TTC549 (cell line): ENCODE measurements around the gene BLOC1S4.

ENCODE experiments used
- FAIRE-seq: peaks from 2 replicates; lab custom pipeline; 2012; peaks lifted over from hg19 to GRCh38; lab: Jason Lieb, UNC

Gene BLOC1S4

GRCh38 chr4:6692379-6692778, 23.6 kb upstream of the BLOC1S4 start:
- FAIRE-seq, result no peak

- FAIRE-seq, result no peak
Measured at GRCh38 chr4:6692806-6693205, 23.2 kb upstream of the BLOC1S4 start.

- FAIRE-seq, result no peak
Measured at GRCh38 chr4:6693231-6694176, 22.5 kb upstream of the BLOC1S4 start, which contains the start of gene S100P. Gene S100P, plus strand, starts transcription at chr4:6693878. Its CDS starts 55 bp downstream, at chr4:6693933.

- FAIRE-seq, result no peak
Measured at GRCh38 chr4:6694177-6694901, 21.6 kb upstream of the BLOC1S4 start.

GRCh38 chr4:6695660-6696610, 20.0 kb upstream of the BLOC1S4 start:
- FAIRE-seq, result no peak

- FAIRE-seq, result no peak
Measured at GRCh38 chr4:6696611-6697010, 19.4 kb upstream of the BLOC1S4 start.

GRCh38 chr4:6697131-6697530, 18.8 kb upstream of the BLOC1S4 start:
- no peak for FAIRE-seq

DNA sequence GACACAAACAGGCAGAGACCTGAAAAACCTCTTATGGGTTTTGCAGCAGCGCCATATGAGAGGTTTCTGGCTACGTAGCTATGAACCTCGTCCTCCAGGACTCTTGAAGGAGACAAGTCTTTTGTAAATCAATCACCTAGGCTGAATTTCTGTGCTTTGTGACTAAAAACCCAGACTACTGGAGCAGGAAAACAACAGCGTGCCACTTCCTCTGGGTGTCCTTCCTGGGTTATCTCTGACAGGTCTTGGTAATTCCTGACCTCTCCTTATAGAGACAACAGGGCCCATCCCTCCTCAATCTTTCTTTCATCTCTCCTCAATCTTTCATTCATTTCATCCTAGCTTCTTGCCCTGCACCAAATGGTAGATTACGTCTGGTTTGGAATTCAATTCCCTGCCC, 16.6 kb upstream of the BLOC1S4 start:
- no peak for FAIRE-seq

- no peak for FAIRE-seq
Measured at GRCh38 chr4:6699903-6700302, 16.1 kb upstream of the BLOC1S4 start.

DNA sequence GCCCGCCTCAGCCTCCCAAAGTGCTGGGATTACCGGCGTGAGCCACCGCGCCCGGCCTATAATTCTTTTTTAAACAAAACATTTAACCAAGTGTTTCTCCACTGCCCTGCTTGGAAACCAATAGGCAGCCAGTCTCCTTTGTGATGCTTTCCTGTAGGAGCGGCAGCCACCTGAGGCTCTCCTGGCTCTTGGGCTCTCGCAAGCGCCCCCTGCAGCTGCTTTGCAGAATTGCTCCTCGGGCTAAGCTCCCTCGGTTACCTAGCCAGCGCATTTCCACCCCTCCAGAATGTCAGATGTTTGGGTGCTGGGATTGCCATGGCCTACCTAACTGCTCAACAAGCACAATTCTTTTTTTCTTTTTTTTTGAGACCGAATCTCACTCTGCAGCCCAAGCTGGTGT, 14.6 kb upstream of the BLOC1S4 start:
- no peak for FAIRE-seq

- FAIRE-seq, result no peak
Measured at GRCh38 chr4:6702761-6703160, 13.2 kb upstream of the BLOC1S4 start.

DNA sequence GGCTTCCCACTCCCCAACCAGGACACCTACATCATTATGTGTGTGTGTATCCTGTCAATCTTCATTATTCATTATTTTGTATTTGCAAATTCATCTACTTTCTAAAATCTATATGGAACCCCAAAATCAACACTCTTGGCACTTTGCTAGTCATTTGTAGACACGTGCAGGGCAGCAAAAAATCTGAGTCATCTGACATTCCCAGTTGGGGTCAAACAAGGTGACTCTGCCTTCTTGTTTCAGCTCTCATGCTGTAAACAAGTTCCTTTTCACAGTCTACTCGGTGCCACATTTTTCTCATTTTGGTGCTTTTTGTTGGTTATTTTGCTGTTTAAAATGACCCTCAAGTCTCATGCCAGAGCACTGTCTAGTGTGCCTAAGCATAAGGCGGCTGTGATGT, 12.2 kb upstream of the BLOC1S4 start:
- no peak for FAIRE-seq

DNA sequence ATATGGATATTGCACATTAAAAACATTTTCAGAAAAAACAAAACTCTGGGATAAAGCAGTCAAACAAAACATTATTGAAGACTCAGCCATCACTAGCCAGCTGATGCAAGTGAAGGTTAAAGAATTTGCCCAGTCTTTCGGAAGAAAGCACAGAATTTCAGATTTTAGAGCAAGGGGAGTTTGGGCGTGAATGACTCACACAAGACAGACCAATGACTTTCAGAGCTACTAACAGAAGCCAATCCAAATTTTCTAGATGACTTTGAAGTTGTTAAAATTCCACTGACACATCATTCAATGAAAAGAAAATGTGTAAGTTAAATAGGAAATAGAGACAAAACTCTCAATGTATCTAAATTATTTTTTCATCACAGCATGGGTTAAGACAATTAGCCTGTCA, 10.3 kb upstream of the BLOC1S4 start:
- no peak for FAIRE-seq

DNA sequence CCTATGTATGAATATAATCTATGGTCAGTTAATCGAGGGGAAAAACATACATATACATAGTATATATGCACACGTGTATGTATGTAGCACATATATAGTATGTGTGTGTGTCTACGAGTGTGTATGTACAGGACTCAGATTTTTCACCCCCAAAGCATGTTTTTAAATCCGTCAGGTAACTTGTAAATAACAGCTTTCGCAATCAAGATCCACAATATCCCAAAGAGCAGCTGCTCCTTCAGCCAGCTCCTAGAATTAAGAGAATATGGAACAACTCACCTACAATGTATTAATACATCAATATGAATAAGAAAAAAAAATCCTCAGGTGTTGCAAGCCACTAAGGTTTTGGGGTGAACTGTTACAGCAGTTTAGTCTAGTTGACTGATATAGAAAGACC, 9.8 kb upstream of the BLOC1S4 start:
- no peak for FAIRE-seq

GRCh38 chr4:6709230-6710114, 6.5 kb upstream of the BLOC1S4 start, which contains the start of gene MRFAP1L1:
Gene MRFAP1L1, minus strand, starts transcription at chr4:6709865. Its CDS starts 236 bp downstream, at chr4:6709629.
- FAIRE-seq, result no peak

- FAIRE-seq, result no peak
Measured at GRCh38 chr4:6710282-6710681, 5.7 kb upstream of the BLOC1S4 start.

- no peak for FAIRE-seq
Measured at GRCh38 chr4:6710996-6711395, 5.0 kb upstream of the BLOC1S4 start.

DNA sequence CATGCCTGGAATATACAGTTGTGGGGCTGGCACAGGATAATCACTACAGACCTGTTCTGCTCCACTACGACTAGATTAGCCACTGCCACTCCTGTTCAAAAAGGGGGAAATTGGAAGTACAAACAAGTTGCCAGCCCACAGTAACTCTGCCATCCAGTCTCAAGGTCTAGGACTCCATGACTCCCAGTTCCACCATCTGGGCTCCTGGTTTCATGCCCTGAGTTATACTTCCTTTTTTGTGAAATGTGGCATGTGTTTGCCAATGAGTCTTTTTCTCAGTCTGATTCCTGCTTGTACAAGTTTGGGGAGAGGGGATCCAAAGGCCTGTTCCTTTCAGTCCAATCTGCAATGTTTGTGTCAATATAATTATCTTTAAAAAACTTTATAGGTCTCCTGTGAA, 1.0 kb upstream of the BLOC1S4 start:
- no peak for FAIRE-seq

DNA sequence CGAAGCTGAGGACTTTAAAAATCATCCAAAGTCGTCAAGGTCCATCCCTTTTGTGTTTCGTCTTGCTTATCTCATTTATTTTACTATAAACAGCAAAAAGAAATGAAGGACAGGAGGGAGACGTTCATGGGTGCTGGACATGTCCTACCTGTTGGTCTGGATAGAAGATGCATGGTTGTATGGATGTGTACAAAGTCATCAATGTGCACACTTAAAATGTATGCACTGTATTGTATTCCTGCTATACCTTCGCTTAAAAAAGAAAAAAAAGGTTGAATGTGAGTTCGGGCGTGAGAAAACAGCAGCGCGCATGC, 313 bp upstream of the BLOC1S4 start:
- no peak for FAIRE-seq

- no peak for FAIRE-seq
Measured at GRCh38 chr4:6716958-6717655, 1.1 kb downstream of the BLOC1S4 start.
